Measurements from ENCODE around the gene IL36B. TPM values are rescaled to one million over a fixed set of nuclear protein-coding genes. Genes with fewer than 3 reads are reported as not detected.

Gene IL36B
- polyA plus RNA-seq, 1 of the 3 experiments (the other 2 are of a cell fraction) = not detected

DNA sequence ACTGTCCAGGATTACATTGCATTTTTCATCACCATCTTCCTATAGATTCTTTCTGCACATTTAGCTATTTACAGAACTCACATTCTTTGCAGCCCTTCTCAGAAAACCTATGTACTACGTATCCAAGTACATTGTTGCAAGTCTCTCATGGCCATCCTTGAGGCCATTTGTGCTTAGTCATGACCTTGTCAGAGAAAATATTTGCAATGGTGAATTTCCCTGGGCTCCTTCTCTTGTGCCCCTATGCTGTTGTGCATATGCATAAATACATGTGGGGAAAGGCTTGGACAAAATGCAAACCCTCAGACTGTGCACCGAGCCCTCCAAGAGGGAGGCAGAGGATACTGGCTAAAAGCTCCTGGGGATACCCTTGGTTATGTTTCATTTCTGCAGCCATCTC lies 27.9 kb downstream of the IL36B start:
- no peaks in the 10 kb centered on the region for H3K9me3 ChIP-seq
- no peaks in the 10 kb centered on the region for H3K4me1 ChIP-seq (ENCODE audit: control insufficient read depth in 1 of 2, insufficient read depth in 2 of 2, low read depth in 1 of 2, low read length in 1 of 2)
- no peak overlapping the region for H3K4me3 ChIP-seq (ENCODE audit: low read depth in 2 of 2, low read length in 1 of 2)
- 3% methylated on average over 2 of the region's 2 CpGs for WGBS (ENCODE audit: low lambda C conversion rate)
- H2AFZ ChIP-seq (ENCODE audit: low read depth) = no peak overlapping the region
- TF ChIP-seq NFIC (IDR thresholded peaks at IDR 0.05; ENCODE audit: borderline replicate concordance) = no peak
- TF ChIP-seq MXI1 (IDR thresholded peaks at IDR 0.05; ENCODE audit: low read depth, low read length) = no peak
- H3K79me2 ChIP-seq (ENCODE audit: insufficient read depth) = no peaks in the 10 kb centered on the region
- no peak for DNase-seq
- H3F3A ChIP-seq (replicated peaks; ENCODE audit: insufficient read depth) = no peaks in the 10 kb centered on the region
- no peak overlapping the region for H3K4me2 ChIP-seq
- ChIA-PET CTCF (no interaction called here), POLR2A (no interaction called here)
- H3K9me2 ChIP-seq = no peaks in the 10 kb centered on the region
- H3K27me3 ChIP-seq (ENCODE audit: insufficient read depth) = peaks cover 11% of the 10 kb centered on the region; the same call in 1 of the 2 replicates
- H3K9ac ChIP-seq = no peak overlapping the region
- H3K27ac ChIP-seq (ENCODE audit: low read depth in 2 of 2, low read length in 1 of 2) = no peak overlapping the region
- no peaks in the 10 kb centered on the region for H4K20me1 ChIP-seq (ENCODE audit: insufficient read depth)
- H3K36me3 ChIP-seq (replicated peaks in 1 of 2; ENCODE audit: control insufficient read depth in 1 of 2, insufficient read depth in 2 of 2, low read length in 1 of 2) = no peaks in the 10 kb centered on the region

DNA sequence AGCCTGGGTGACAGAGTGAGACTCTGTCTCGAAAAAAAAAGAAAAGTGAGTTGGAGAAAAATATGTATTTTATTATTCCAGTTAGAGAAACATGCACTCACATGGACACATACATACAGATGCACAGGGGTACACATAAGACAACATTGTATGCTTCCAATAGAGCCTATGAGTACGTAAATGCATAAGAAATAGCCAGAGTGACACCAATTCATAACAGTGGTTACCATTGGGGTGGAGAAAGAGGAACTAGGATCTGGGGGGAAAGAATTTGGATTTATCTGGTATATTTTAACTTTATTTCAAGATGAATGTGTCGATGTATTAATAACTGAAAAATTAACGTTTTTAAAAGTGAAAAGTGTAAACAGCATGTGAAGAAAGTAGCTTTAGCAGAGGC lies 31.4 kb downstream of the IL36B start:
- TF ChIP-seq SIN3A (IDR thresholded peaks at IDR 0.05; ENCODE audit: borderline replicate concordance, low read depth, low read length) (no peak), GABPA (IDR thresholded peaks at IDR 0.05; ENCODE audit: low read depth) (no peak), YY1 (IDR thresholded peaks at IDR 0.05; ENCODE audit: low read depth) (no peak), TEAD4 (IDR thresholded peaks at IDR 0.05; ENCODE audit: borderline replicate concordance, insufficient read depth) (no peak), MEF2A (IDR thresholded peaks at IDR 0.05; ENCODE audit: borderline replicate concordance, low read depth) (no peak)

DNA sequence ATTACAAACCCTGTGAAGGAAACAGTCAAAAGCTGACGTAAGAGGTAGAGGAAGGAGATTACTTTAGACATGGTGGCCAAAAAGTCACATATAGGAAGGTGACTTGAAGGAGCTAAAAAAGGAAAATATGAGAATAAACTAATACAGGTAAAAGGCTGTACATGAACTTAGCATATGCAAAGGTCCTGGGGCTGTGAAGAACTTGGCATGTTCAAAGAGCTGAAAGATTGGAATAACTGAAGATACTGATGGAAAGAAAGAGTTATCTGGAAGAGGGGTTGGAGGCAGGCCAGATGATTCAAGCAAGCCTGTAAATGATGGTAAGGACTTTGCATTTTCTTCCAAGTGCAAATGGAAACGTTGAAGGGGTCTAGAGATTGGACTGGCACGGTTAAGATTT lies 34.2 kb downstream of the IL36B start:
- Histone ChIP-seq H3K36me3 (replicated peaks in 1 of 2; ENCODE audit: control insufficient read depth in 1 of 2, insufficient read depth in 2 of 2, low read length in 1 of 2) (no peaks in the 10 kb centered on the region), H3K4me1 (ENCODE audit: control insufficient read depth in 1 of 2, insufficient read depth in 2 of 2, low read depth in 1 of 2, low read length in 1 of 2) (no peaks in the 10 kb centered on the region), H3K4me2 (no peak overlapping the region), H3K9ac (no peak overlapping the region), H4K20me1 (ENCODE audit: insufficient read depth) (no peaks in the 10 kb centered on the region), H3K27ac (ENCODE audit: low read depth in 2 of 2, low read length in 1 of 2) (no peak overlapping the region), H3K79me2 (ENCODE audit: insufficient read depth) (no peaks in the 10 kb centered on the region), H3K9me2 (no peaks in the 10 kb centered on the region), H3K9me3 (no peaks in the 10 kb centered on the region), H3K4me3 (ENCODE audit: low read depth in 2 of 2, low read length in 1 of 2) (no peak overlapping the region), H3F3A (replicated peaks; ENCODE audit: insufficient read depth) (no peaks in the 10 kb centered on the region), H2AFZ (ENCODE audit: low read depth) (no peak overlapping the region), H3K27me3 (ENCODE audit: insufficient read depth) (peaks cover 6% of the 10 kb centered on the region; the same call in 1 of the 2 replicates)
- ChIA-PET CTCF (interaction anchor here (0.9 kb wide), 1 partner anchor 9 kb away, joined by 3 read pairs; no protein-coding TSS in a partner anchor), POLR2A (no interaction called here)
- TF ChIP-seq FOXJ3 (CRISPR knock-in tag; IDR thresholded peaks at IDR 0.05) (no peak), GABPA (IDR thresholded peaks at IDR 0.05; ENCODE audit: low read depth) (no peak), EZH2phosphoT487 (IDR thresholded peaks at IDR 0.05; ENCODE audit: borderline replicate concordance, low read depth) (no peak), POLR2AphosphoS5 (IDR thresholded peaks at IDR 0.05; ENCODE audit: low read depth, low read length) (no peak), RFX5 (IDR thresholded peaks at IDR 0.05; ENCODE audit: low read length) (no peak), RXRA (IDR thresholded peaks at IDR 0.05; ENCODE audit: borderline replicate concordance, low read depth) (no peak), CHD2 (IDR thresholded peaks at IDR 0.05; ENCODE audit: low read length, partially characterized antibody) (no peak), TCF12 (IDR thresholded peaks at IDR 0.05) (no peak), GATA2 (CRISPR knock-in tag; IDR thresholded peaks at IDR 0.05) (no peak), FOSL2 (IDR thresholded peaks at IDR 0.05; ENCODE audit: borderline replicate concordance, low read depth) (no peak), TEAD4 (IDR thresholded peaks at IDR 0.05; ENCODE audit: borderline replicate concordance, insufficient read depth) (no peak)
- no peak for DNase-seq
- WGBS (ENCODE audit: low lambda C conversion rate) = 3% methylated on average over 3 of the region's 3 CpGs

More for the DNA sequence above, 31.4 kb downstream of the IL36B start:
- DNase-seq = no peak
- Histone ChIP-seq H3K4me1 (ENCODE audit: control insufficient read depth in 1 of 2, insufficient read depth in 2 of 2, low read depth in 1 of 2, low read length in 1 of 2) (no peaks in the 10 kb centered on the region), H4K20me1 (ENCODE audit: insufficient read depth) (no peaks in the 10 kb centered on the region), H3K4me3 (ENCODE audit: low read depth in 2 of 2, low read length in 1 of 2) (no peak overlapping the region), H3K79me2 (ENCODE audit: insufficient read depth) (no peaks in the 10 kb centered on the region), H3K4me2 (no peak overlapping the region), H3F3A (replicated peaks; ENCODE audit: insufficient read depth) (no peaks in the 10 kb centered on the region), H3K9me3 (no peaks in the 10 kb centered on the region), H3K9ac (no peak overlapping the region), H2AFZ (ENCODE audit: low read depth) (no peak overlapping the region), H3K27me3 (ENCODE audit: insufficient read depth) (peaks cover 6% of the 10 kb centered on the region; the same call in 1 of the 2 replicates), H3K36me3 (replicated peaks in 1 of 2; ENCODE audit: control insufficient read depth in 1 of 2, insufficient read depth in 2 of 2, low read length in 1 of 2) (no peaks in the 10 kb centered on the region), H3K9me2 (no peaks in the 10 kb centered on the region), H3K27ac (ENCODE audit: low read depth in 2 of 2, low read length in 1 of 2) (no peak overlapping the region)
- ChIA-PET CTCF (no interaction called here), POLR2A (no interaction called here)
- 6% methylated on average over 4 of the region's 4 CpGs for WGBS (ENCODE audit: low lambda C conversion rate)
